ENCODE results near the gene SMS.

The SMS gene

GRCh38 chrX:22015139-22015750 lies 74.7 kb downstream of the SMS start:
- Mint-ChIP-seq H3K4me3 (no peak overlapping the region), H3K27ac (no peak overlapping the region), H3K9me3 (no peaks in the 10 kb centered on the region), H3K36me3 (no peaks in the 10 kb centered on the region), H3K4me1 (peaks cover 2% of the 10 kb centered on the region), H3K27me3 (no peaks in the 10 kb centered on the region)
- no peak for DNase-seq (ENCODE audit: low spot score in 2 of 2)
- no peak for ATAC-seq (ENCODE audit: low read depth)

DNA sequence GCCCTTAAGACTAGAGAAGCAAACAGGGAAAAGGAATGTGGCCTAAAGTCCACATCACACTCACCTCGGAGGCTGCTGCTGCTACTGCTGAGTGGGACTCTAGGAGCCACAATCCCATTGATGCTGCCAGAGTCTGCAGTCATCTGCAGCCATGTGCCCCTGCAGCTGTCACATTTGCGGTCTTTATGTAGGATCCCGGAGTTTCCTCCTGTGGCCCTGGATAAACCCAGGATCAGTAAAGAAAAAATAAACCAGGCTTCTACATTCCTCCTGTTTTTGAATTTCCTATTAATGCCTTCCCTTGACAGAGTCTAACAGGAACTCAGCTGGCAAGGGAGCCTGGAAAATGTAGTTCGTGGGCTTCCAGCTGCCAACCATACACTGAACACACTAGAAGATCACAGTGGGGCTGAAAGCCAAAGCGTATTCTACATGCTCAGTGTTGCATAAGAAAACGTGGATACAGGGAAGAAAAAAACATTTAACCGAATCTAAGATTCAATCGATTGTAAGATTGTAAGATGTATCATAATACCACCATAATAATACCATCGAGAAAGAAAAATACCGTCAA lies 81.3 kb downstream of the SMS start:
- ATAC-seq (ENCODE audit: low read depth) = no peak

DNA sequence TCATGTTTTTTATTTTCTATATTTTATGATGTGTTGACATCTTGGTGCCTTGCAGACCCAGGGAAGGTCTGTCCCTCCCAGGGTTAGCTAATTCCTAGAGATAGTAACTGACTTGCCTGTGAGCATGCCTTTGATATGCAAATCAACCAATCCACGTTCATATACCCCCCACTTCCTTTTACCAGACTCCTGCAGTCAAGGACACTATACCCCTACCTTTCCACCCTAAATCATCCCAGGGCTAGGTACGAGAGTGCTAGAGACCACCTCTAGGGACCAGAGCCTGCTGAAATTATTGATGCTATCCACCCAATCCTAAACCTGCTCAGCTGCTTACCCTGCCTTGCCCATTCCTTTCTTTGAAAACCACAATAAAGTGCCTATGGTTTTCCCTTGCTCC lies 84.1 kb downstream of the SMS start:
- peaks cover 2% of the 10 kb centered on the region for H3K36me3 Mint-ChIP-seq
- H3K27me3 Mint-ChIP-seq = no peaks in the 10 kb centered on the region
- no peak for DNase-seq (ENCODE audit: low spot score in 2 of 2)
- ATAC-seq (ENCODE audit: low read depth) = no peak
- H3K4me3 Mint-ChIP-seq = no peak overlapping the region
- H3K27ac Mint-ChIP-seq = no peak overlapping the region
- peaks cover 4% of the 10 kb centered on the region for H3K4me1 Mint-ChIP-seq
- peaks cover 2% of the 10 kb centered on the region for H3K9me3 Mint-ChIP-seq

More for the DNA sequence above, 81.3 kb downstream of the SMS start:
- H3K27me3 Mint-ChIP-seq = no peaks in the 10 kb centered on the region
- H3K36me3 Mint-ChIP-seq = peaks cover 2% of the 10 kb centered on the region
- DNase-seq (ENCODE audit: low spot score in 2 of 2) = no peak
- H3K27ac Mint-ChIP-seq = no peak overlapping the region
- no peak overlapping the region for H3K4me3 Mint-ChIP-seq
- H3K4me1 Mint-ChIP-seq = no peaks in the 10 kb centered on the region
- H3K9me3 Mint-ChIP-seq = peaks cover 2% of the 10 kb centered on the region

- H3K4me3 Mint-ChIP-seq = no peak overlapping the region
- DNase-seq (ENCODE audit: low spot score in 2 of 2) (no peak), ATAC-seq (ENCODE audit: low read depth) (no peak)
- H3K27ac Mint-ChIP-seq = no peak overlapping the region
- peaks cover 2% of the 10 kb centered on the region for H3K9me3 Mint-ChIP-seq
- no peaks in the 10 kb centered on the region for H3K27me3 Mint-ChIP-seq
- peaks cover 7% of the 10 kb centered on the region for H3K4me1 Mint-ChIP-seq
- H3K36me3 Mint-ChIP-seq = peaks cover 2% of the 10 kb centered on the region
Observed at GRCh38 chrX:22025751-22026150, 85.2 kb downstream of the SMS start.

DNA sequence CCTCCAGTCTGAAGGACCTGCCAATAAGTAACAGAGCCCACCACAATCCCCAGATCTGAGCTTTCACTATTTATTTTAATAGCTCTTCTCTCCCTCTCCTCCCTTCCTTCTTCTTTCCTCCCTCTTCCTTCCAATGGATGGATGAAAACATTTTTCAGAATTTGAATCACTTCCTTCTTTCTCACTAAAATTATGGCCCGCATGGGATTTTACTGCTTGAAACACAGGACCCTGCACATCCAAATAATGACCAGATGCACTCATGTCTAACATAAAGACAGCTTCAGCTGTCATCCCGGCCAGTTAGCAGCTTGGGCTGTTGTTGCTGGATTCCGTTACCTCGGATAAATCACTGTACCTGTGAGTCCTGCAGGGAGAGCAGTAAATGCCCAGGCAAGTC lies 86.2 kb downstream of the SMS start:
- H3K4me1 Mint-ChIP-seq = peaks cover 7% of the 10 kb centered on the region
- no peaks in the 10 kb centered on the region for H3K36me3 Mint-ChIP-seq
- no peak for DNase-seq (ENCODE audit: low spot score in 2 of 2)
- ATAC-seq (ENCODE audit: low read depth) = no peak
- H3K9me3 Mint-ChIP-seq = no peaks in the 10 kb centered on the region
- no peak overlapping the region for H3K27ac Mint-ChIP-seq
- no peaks in the 10 kb centered on the region for H3K27me3 Mint-ChIP-seq
- H3K4me3 Mint-ChIP-seq = no peak overlapping the region

GRCh38 chrX:22032084-22032483 lies 91.6 kb downstream of the SMS start, which contains the start of gene PHEX:
Gene PHEX, plus strand, starts transcription at chrX:22032325. Its CDS starts 681 bp downstream, at chrX:22033006.
- DNase-seq (ENCODE audit: low spot score in 2 of 2) (no peak), ATAC-seq (ENCODE audit: low read depth) (peak; percentile 39)
- no peak within 1 kb of the TSS for H3K4me3 Mint-ChIP-seq
- no peaks in the 10 kb centered on the region for H3K36me3 Mint-ChIP-seq
- H3K27me3 Mint-ChIP-seq = no peaks in the 10 kb centered on the region
- H3K27ac Mint-ChIP-seq = peak within 1 kb of the TSS; percentile 55
- H3K9me3 Mint-ChIP-seq = no peaks in the 10 kb centered on the region
- H3K4me1 Mint-ChIP-seq = peaks cover 12% of the 10 kb centered on the region

- H3K4me3 Mint-ChIP-seq = no peak overlapping the region
- H3K4me1 Mint-ChIP-seq = peaks cover 12% of the 10 kb centered on the region
- ATAC-seq (ENCODE audit: low read depth) = no peak
- DNase-seq (ENCODE audit: low spot score in 2 of 2) = no peak
- H3K36me3 Mint-ChIP-seq = no peaks in the 10 kb centered on the region
- H3K9me3 Mint-ChIP-seq = no peaks in the 10 kb centered on the region
- H3K27me3 Mint-ChIP-seq = no peaks in the 10 kb centered on the region
- peak overlapping the region; percentile 55 for H3K27ac Mint-ChIP-seq
Observed at GRCh38 chrX:22032506-22032905, 92.0 kb downstream of the SMS start.

DNA sequence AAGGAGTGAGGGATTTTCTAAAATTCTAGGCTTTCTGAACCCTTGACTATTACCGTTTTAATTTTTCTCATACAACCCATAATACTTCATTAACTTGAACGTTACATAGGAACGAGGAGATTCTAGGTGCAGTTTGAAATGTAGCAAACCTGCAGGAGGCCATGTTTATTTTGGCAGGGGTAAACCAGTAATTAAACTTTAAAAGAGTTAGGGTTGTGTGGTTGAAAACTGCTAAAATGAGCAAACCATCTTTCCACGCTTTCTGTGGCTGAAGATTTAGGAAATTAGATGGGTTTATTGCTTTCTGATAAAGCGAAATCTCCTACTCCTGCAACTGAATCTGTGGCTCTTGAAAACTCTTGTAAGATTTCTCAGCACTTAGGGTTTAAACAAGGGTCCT lies 93.3 kb downstream of the SMS start:
- ATAC-seq (ENCODE audit: low read depth) = no peak
- Mint-ChIP-seq H3K4me3 (no peak overlapping the region), H3K9me3 (no peaks in the 10 kb centered on the region), H3K36me3 (no peaks in the 10 kb centered on the region), H3K27me3 (no peaks in the 10 kb centered on the region), H3K4me1 (peaks cover 12% of the 10 kb centered on the region), H3K27ac (no peak overlapping the region)
- DNase-seq (ENCODE audit: low spot score in 2 of 2) = no peak

GRCh38 chrX:22035236-22035635 lies 94.7 kb downstream of the SMS start:
- no peak overlapping the region for H3K4me3 Mint-ChIP-seq
- peaks cover 5% of the 10 kb centered on the region for H3K4me1 Mint-ChIP-seq
- ATAC-seq (ENCODE audit: low read depth) = no peak
- H3K36me3 Mint-ChIP-seq = no peaks in the 10 kb centered on the region
- no peaks in the 10 kb centered on the region for H3K9me3 Mint-ChIP-seq
- DNase-seq (ENCODE audit: low spot score in 2 of 2) = no peak
- H3K27ac Mint-ChIP-seq = no peak overlapping the region
- no peaks in the 10 kb centered on the region for H3K27me3 Mint-ChIP-seq

DNA sequence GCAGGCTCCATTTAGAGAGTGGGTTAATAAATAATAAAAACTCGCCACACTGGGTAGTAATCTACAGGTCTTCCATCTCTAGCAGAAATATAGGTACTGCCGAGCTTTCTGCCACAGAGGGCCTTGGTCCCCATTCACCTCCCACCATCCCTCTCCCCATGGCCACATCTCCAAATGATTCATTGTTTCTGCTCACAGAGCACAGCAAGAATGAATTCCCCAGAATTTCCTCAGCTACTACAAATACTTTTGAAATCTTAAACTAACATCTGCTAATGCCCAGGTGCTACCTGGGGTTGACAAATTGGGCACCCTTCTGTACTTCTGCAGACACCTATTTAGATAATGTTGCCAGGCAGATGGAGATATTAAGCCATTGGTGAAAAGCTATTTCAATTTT lies 96.7 kb downstream of the SMS start:
- ATAC-seq (ENCODE audit: low read depth) = no peak
- Mint-ChIP-seq H3K9me3 (no peaks in the 10 kb centered on the region), H3K36me3 (no peaks in the 10 kb centered on the region), H3K27ac (no peak overlapping the region), H3K4me3 (no peak overlapping the region), H3K27me3 (no peaks in the 10 kb centered on the region), H3K4me1 (peaks cover 4% of the 10 kb centered on the region)
- DNase-seq (ENCODE audit: low spot score in 2 of 2) = no peak

DNA sequence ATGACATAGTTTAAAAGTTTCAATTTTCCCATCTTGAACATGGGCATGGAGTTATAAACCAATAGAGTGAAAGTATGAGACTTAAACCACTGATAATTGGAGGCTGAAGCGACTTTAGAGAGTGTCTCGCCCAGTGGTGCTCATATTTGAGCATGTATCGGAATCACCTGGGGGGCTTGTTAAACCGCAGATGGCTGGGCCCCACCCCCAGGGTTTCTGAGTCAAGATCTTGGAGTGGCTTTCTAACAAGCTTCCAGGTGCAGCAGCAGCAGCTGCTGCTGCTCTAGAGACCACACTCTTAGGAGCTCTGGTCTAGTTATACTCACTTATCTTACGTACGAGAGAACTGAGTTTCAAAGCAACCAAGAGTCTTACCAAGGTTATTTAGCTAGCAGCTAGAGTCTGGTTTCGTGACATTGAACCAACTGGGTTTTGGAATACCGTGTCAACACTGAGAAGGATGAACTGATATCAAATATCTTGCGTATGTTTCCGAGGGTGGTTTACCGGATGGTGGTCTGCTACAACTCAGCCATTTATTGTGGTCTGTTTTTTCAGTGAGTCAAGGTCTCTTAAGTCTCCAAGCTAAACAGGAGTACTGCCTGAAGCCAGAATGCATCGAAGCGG lies 97.5 kb downstream of the SMS start:
- no peaks in the 10 kb centered on the region for H3K4me1 Mint-ChIP-seq
- H3K4me3 Mint-ChIP-seq = no peak overlapping the region
- H3K9me3 Mint-ChIP-seq = no peaks in the 10 kb centered on the region
- no peaks in the 10 kb centered on the region for H3K36me3 Mint-ChIP-seq
- H3K27me3 Mint-ChIP-seq = no peaks in the 10 kb centered on the region
- no peak overlapping the region for H3K27ac Mint-ChIP-seq
- ATAC-seq (ENCODE audit: low read depth) (no peak), DNase-seq (ENCODE audit: low spot score in 2 of 2) (no peak)

GRCh38 chrX:22039541-22039940 lies 99.0 kb downstream of the SMS start:
- Mint-ChIP-seq H3K36me3 (no peaks in the 10 kb centered on the region), H3K27ac (no peak overlapping the region), H3K27me3 (no peaks in the 10 kb centered on the region), H3K4me3 (no peak overlapping the region), H3K9me3 (no peaks in the 10 kb centered on the region), H3K4me1 (no peaks in the 10 kb centered on the region)
- no peak for ATAC-seq (ENCODE audit: low read depth)
- no peak for DNase-seq (ENCODE audit: low spot score in 2 of 2)

DNA sequence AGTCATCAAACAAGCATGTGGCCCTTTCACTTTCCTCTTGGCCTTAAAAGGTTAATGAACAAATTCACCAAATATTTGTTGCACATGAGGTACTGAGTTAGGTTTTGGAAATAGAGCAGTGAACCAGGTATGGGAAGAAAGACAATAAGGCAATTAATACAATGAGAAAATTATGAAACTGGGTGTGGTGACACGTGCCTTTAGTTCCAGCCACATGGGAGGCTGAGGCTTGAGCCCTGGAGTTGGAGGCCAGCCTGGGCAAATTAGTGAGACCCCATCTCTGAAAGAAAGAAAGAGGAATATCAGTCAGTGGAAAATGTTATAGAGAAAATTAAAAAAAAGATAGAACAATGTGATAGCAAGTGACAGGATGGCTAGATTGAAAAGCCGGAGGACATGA lies 99.7 kb downstream of the SMS start:
- H3K27me3 Mint-ChIP-seq = no peaks in the 10 kb centered on the region
- DNase-seq (ENCODE audit: low spot score in 2 of 2) (no peak), ATAC-seq (ENCODE audit: low read depth) (no peak)
- H3K4me1 Mint-ChIP-seq = no peaks in the 10 kb centered on the region
- no peak overlapping the region for H3K4me3 Mint-ChIP-seq
- no peaks in the 10 kb centered on the region for H3K36me3 Mint-ChIP-seq
- H3K27ac Mint-ChIP-seq = peak overlapping the region; percentile 25
- no peaks in the 10 kb centered on the region for H3K9me3 Mint-ChIP-seq

GRCh38 chrX:22041907-22042530 lies 101.5 kb downstream of the SMS start:
- no peaks in the 10 kb centered on the region for H3K4me1 Mint-ChIP-seq
- no peak overlapping the region for H3K27ac Mint-ChIP-seq
- H3K27me3 Mint-ChIP-seq = no peaks in the 10 kb centered on the region
- no peak for ATAC-seq (ENCODE audit: low read depth)
- H3K9me3 Mint-ChIP-seq = no peaks in the 10 kb centered on the region
- no peaks in the 10 kb centered on the region for H3K36me3 Mint-ChIP-seq
- H3K4me3 Mint-ChIP-seq = no peak overlapping the region
- no peak for DNase-seq (ENCODE audit: low spot score in 2 of 2)

All from memory B cell (primary cell).